HG03039 (cell line): Measurements from ENCODE around the gene ANKRD28.

Source experiments
- ATAC-seq: cut with Tn5 transposase; IDR thresholded peaks from one replicate; pipeline ENCODE4 v1.9.1; 2021; ENCODE audit warnings: mild to moderate bottlenecking, moderate library complexity; ENCODE audit not compliant: unreplicated experiment

The ANKRD28 gene

GRCh38 chr3:15676259-15676658 lies 121.5 kb downstream of the ANKRD28 start:
- ATAC-seq = no peak

GRCh38 chr3:15673536-15673935 lies 124.2 kb downstream of the ANKRD28 start:
- no peak for ATAC-seq

- ATAC-seq = no peak
Measured at GRCh38 chr3:15667484-15667883, 130.3 kb downstream of the ANKRD28 start.

GRCh38 chr3:15666277-15666676 lies 131.5 kb downstream of the ANKRD28 start:
- ATAC-seq = no peak

- no peak for ATAC-seq
Measured at GRCh38 chr3:15665510-15666150, 132.1 kb downstream of the ANKRD28 start.

GRCh38 chr3:15664144-15664543 lies 133.6 kb downstream of the ANKRD28 start:
- ATAC-seq = no peak

- ATAC-seq = no peak
Measured at GRCh38 chr3:15660055-15660935, 137.5 kb downstream of the ANKRD28 start.

- no peak for ATAC-seq
Measured at GRCh38 chr3:15659254-15659975, 138.4 kb downstream of the ANKRD28 start.

GRCh38 chr3:15657016-15657415 lies 140.8 kb downstream of the ANKRD28 start:
- no peak for ATAC-seq

- ATAC-seq = no peak
Measured at GRCh38 chr3:15656342-15656741, 141.4 kb downstream of the ANKRD28 start.

- no peak for ATAC-seq
Measured at GRCh38 chr3:15654891-15655290, 142.9 kb downstream of the ANKRD28 start.

GRCh38 chr3:15654127-15654526 lies 143.7 kb downstream of the ANKRD28 start:
- no peak for ATAC-seq

- ATAC-seq = no peak
Measured at GRCh38 chr3:15653321-15653720, 144.5 kb downstream of the ANKRD28 start.

GRCh38 chr3:15651396-15651795 lies 146.4 kb downstream of the ANKRD28 start:
- no peak for ATAC-seq

GRCh38 chr3:15649858-15650257 lies 147.9 kb downstream of the ANKRD28 start:
- ATAC-seq = no peak

GRCh38 chr3:15649341-15649740 lies 148.4 kb downstream of the ANKRD28 start:
- no peak for ATAC-seq

GRCh38 chr3:15647611-15648167 lies 150.1 kb downstream of the ANKRD28 start:
- peak; percentile 81 for ATAC-seq

GRCh38 chr3:15646851-15647511 lies 150.8 kb downstream of the ANKRD28 start:
- no peak for ATAC-seq

GRCh38 chr3:15645740-15646501 lies 151.9 kb downstream of the ANKRD28 start:
- no peak for ATAC-seq

- no peak for ATAC-seq
Measured at GRCh38 chr3:15645246-15645645, 152.5 kb downstream of the ANKRD28 start.
